HepG2 (cell line): ENCODE data around the gene MB21D2. TPM values are rescaled to one million over a fixed set of nuclear protein-coding genes. Genes with fewer than 3 reads are reported as not detected.

ENCODE experiments used
- ATAC-seq: fragments of 200-7000 bp; cut with Tn5 transposase; 3 replicates; pipeline ENCODE4 v1.9.1; 2020; ENCODE audit warnings: mild to moderate bottlenecking, moderate library complexity
- BruUV-seq: library from RNA; stranded (reverse); fragments of 400-500 nt; replicated peaks from 2 replicates; lab custom pipeline; 2021; lab: Mats Ljungman, UMichigan
- CTCF ChIA-PET: fragments of 300-600 bp; formaldehyde crosslinking; extraction: SDS; loops from one replicate; lab custom pipeline; 2021; ENCODE audit warnings: low total read pairs, inconsistent platforms, low intra/inter-chr PET ratio; lab: Yijun Ruan, JAX
- POLR2A ChIA-PET: fragments of 350-600 bp; sonication (Branson Sonifier 250); formaldehyde crosslinking; loops from one replicate; lab custom pipeline; 2020; ENCODE audit warnings: antibody characterized with exemption, inconsistent platforms; lab: Yijun Ruan, JAX
- DNase-seq: peaks from one replicate; pipeline ENCODE4 v3.0.0-alpha.2; 2015; ENCODE audit warnings: low spot score
- FAIRE-seq: peaks from 3 replicates; lab custom pipeline; 2011; peaks lifted over from hg19 to GRCh38; lab: Jason Lieb, UNC
- H2AFZ ChIP-seq: one replicate; pipeline ENCODE4 v1.6.1; 2011; ENCODE audit warnings: low read length, inconsistent platforms
- H3K27ac ChIP-seq: fragments of 300-600 bp; 3 replicates; pipeline ENCODE4 v1.8.0; 2011; ENCODE audit warnings: mixed run types, mild to moderate bottlenecking, mixed read lengths, low read length, inconsistent platforms; ENCODE audit not compliant: insufficient read depth; ENCODE audit errors: extremely low read length
- H3K27me3 ChIP-seq, 2 experiments: fragments of 200-600 bp in 1 of 2; 2 replicates in 1 of 2; 3 replicates in 1 of 2; pipeline versions ENCODE4 v1.6.0 to v1.8.0; 2011; ENCODE audit warnings: low read length in 2 of 2, mild to moderate bottlenecking in 2 of 2, moderate library complexity in 2 of 2, inconsistent platforms in 1 of 2; ENCODE audit not compliant: insufficient read depth in 2 of 2, control insufficient read depth in 1 of 2
- H3K36me3 ChIP-seq, 2 experiments: fragments of 200-600 bp in 1 of 2; replicated peaks in 1 of 2; 2 replicates in 1 of 2; 3 replicates in 1 of 2; pipeline versions ENCODE4 v1.5.1 to v1.8.0; 2011; ENCODE audit warnings: low read length in 2 of 2, inconsistent platforms in 1 of 2; ENCODE audit not compliant: insufficient read depth in 2 of 2, control insufficient read depth in 1 of 2
- H3K4me1 ChIP-seq: 2 replicates; pipeline ENCODE4 v1.5.1; 2012; ENCODE audit warnings: low read length, inconsistent platforms; ENCODE audit not compliant: insufficient read depth
- H3K4me2 ChIP-seq: 2 replicates; pipeline ENCODE4 v1.6.0; 2011; ENCODE audit warnings: low read depth, low read length, inconsistent platforms
- H3K4me3 ChIP-seq, 3 experiments: fragments of 200-600 bp in 1 of 3; sonication (generic), shearing (Covaris generic) in 1 of 3; replicated peaks in 1 of 3; 2 replicates each; pipeline ENCODE4 v1.5.1; 2011 to 2016; ENCODE audit warnings: low read length in 3 of 3, inconsistent platforms in 2 of 3, low read depth in 2 of 3, mild to moderate bottlenecking in 2 of 3, control low read depth in 1 of 3, mixed read lengths in 1 of 3; ENCODE audit not compliant: insufficient read depth in 1 of 3
- H3K79me2 ChIP-seq: one replicate; pipeline ENCODE4 v1.6.1; 2011; ENCODE audit warnings: low read length, inconsistent platforms; ENCODE audit not compliant: insufficient read depth
- H3K9ac ChIP-seq: 2 replicates; pipeline ENCODE4 v1.6.0; 2011; ENCODE audit warnings: mild to moderate bottlenecking, low read depth, low read length, inconsistent platforms; ENCODE audit not compliant: insufficient read depth
- H3K9me3 ChIP-seq: 2 replicates; pipeline ENCODE4 v1.5.1; 2012; ENCODE audit warnings: mild to moderate bottlenecking, low read length
- H4K20me1 ChIP-seq: 2 replicates; pipeline ENCODE4 v1.6.0; 2011; ENCODE audit warnings: inconsistent platforms, mild to moderate bottlenecking, low read length, moderate library complexity; ENCODE audit not compliant: insufficient read depth
- BCL6 ChIP-seq: IDR thresholded peaks from 2 replicates; pipeline ENCODE4 v1.6.1; 2016; ENCODE audit warnings: missing genetic modification reagents, missing compliant biosample characterization
- CREB1 ChIP-seq, 2 experiments: fragments of 450-650 bp in 1 of 2; IDR thresholded peaks; 2 replicates each; pipeline ENCODE4 v1.6.1; 2016 to 2017; ENCODE audit warnings: control low read depth in 1 of 2, mild to moderate bottlenecking in 1 of 2, missing compliant biosample characterization in 1 of 2, missing genetic modification characterization in 1 of 2
- GABPA ChIP-seq, 2 experiments: IDR thresholded peaks; 2 replicates each; pipeline ENCODE4 v1.6.1; 2011 to 2016; ENCODE audit warnings: low read depth in 2 of 2, low read length in 1 of 2, missing biosample characterization in 1 of 2, missing genetic modification characterization in 1 of 2
- MATR3 ChIP-seq: sonication (generic); formaldehyde crosslinking; IDR thresholded peaks from 2 replicates; pipeline ENCODE4 v1.4.0; 2020; ENCODE audit warnings: missing genetic modification reagents
- PAX8 ChIP-seq: sonication (generic); formaldehyde crosslinking; IDR thresholded peaks from 2 replicates; pipeline ENCODE4 v1.8.0; 2022; ENCODE audit warnings: mild to moderate bottlenecking, missing genetic modification reagents, borderline replicate concordance
- SATB2 ChIP-seq: sonication (generic); formaldehyde crosslinking; IDR thresholded peaks from 2 replicates; pipeline ENCODE4 v1.5.0; 2020; ENCODE audit warnings: missing genetic modification reagents
- SMC3 ChIP-seq: IDR thresholded peaks from 2 replicates; pipeline ENCODE4 v1.6.1; 2011; ENCODE audit warnings: low read length, improper control_type of control experiment
- STAG1 ChIP-seq: sonication (generic); formaldehyde crosslinking; IDR thresholded peaks from 2 replicates; pipeline ENCODE4 v1.4.0; 2020; ENCODE audit warnings: missing genetic modification reagents
- ZNF20 ChIP-seq: sonication (generic); formaldehyde crosslinking; IDR thresholded peaks from 2 replicates; pipeline ENCODE4 v1.4.0; 2020; ENCODE audit warnings: mild to moderate bottlenecking, moderate library complexity, missing genetic modification reagents
- ZNF550 ChIP-seq: sonication (generic); formaldehyde crosslinking; IDR thresholded peaks from 2 replicates; pipeline ENCODE4 v1.4.0; 2020; ENCODE audit warnings: mild to moderate bottlenecking, missing genetic modification reagents, borderline replicate concordance
- WGBS: methylation state at CpG from one replicate; pipeline ENCODE4 v1.1.6; 2017; ENCODE audit warnings: low lambda C conversion rate; 5-methylcytosine and 5-hydroxymethylcytosine counted together
- in situ Hi-C: cut with HindIII; loops from 2 replicates; pipeline ENCODE4 v1.10.0; 2017; ENCODE audit warnings: low pct_unique_long_range_greater_than_20kb; ENCODE audit not compliant: extremely low pct_ligation_motif_present
- intact Hi-C: fragments of 100-400 bp; cut with micrococcal nuclease; formaldehyde crosslinking; loops from one replicate; pipeline ENCODE4 v1.10.0; 2022; ENCODE audit not compliant: unreplicated experiment
- polyA plus RNA-seq, 8 experiments: library from polyadenylated mRNA; depleted of rRNA in 3 of 8; stranded (reverse) in 7 of 8; unstranded in 1 of 8; fragments of >200 nt; fragmentation: Illumina TruSeq in 4 of 8; extraction: Trizol in 4 of 8; gene quantifications; 2 replicates each; pipeline versions ENCODE4 v1.2.1 to v1.2.3, GENCODE V29; 2011 to 2016; ENCODE audit warnings: low read depth in 4 of 8, missing spikeins in 1 of 8, mixed read lengths in 1 of 8; ENCODE audit not compliant: insufficient read depth in 1 of 8
- total RNA-seq, 5 experiments: library from RNA; depleted of rRNA; stranded (reverse); fragments of >200 nt; fragmentation: Illumina TruSeq; extraction: Trizol; gene quantifications; 2 replicates each; pipeline ENCODE4 v1.2.3, GENCODE V29; 2016; ENCODE audit warnings: low read depth in 1 of 5
- TF ChIP-seq, protein P1 (sequence below): sonication (generic); formaldehyde crosslinking; IDR thresholded peaks from 2 replicates; pipeline ENCODE4 v1.8.0; 2022; ENCODE audit warnings: mild to moderate bottlenecking, missing genetic modification reagents; ENCODE audit not compliant: insufficient replicate concordance
- TF ChIP-seq, protein P2 (sequence below): sonication (generic); formaldehyde crosslinking; IDR thresholded peaks from 2 replicates; pipeline ENCODE4 v1.4.0; 2020; ENCODE audit warnings: missing genetic modification reagents
- TF ChIP-seq, protein P3 (sequence below), 2 experiments: fragments of 450-650 bp in 1 of 2; sonication (generic) in 1 of 2; formaldehyde crosslinking; IDR thresholded peaks; 2 replicates each; pipeline versions ENCODE4 v1.5.0 to v1.8.0; 2020 to 2022; ENCODE audit warnings: mild to moderate bottlenecking in 1 of 2, missing genetic modification reagents in 1 of 2

MB21D2 gene
- total and polyA plus RNA-seq, 2 of the 13 experiments (the other 11 are each of a cell fraction or from before 2014, with no cell fraction given): 0.90 to 1.6 TPM

DNA sequence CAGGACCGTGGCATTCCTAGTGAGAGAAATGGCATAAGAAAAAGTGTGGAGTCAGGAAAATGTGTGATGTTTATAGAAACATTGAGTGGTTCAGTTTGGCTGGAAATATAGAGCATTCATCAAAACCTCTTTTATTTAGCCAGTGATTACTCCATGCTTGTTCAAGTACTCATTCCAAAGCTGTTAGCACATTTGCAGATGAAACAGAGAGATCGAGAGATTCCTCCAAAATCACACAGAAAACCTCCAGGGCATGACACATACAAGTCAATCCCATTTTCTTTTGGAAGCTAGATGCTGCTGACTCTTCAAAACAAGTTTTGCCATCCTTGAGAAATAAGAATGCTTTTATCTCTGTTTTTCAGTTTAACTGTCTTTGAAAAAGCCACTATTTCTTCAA is 11.5 kb upstream of the MB21D2 start:
- Histone ChIP-seq H3K4me3 (no peak overlapping the region), H3K79me2 (no peaks in the 10 kb centered on the region), H3K4me1 (no peaks in the 10 kb centered on the region), H3K9me3 (no peaks in the 10 kb centered on the region), H3K27me3 (no peaks in the 10 kb centered on the region), H3K4me2 (no peak overlapping the region), H4K20me1 (no peaks in the 10 kb centered on the region), H3K36me3 (no peaks in the 10 kb centered on the region), H3K27ac (no peak overlapping the region), H3K9ac (no peak overlapping the region), H2AFZ (no peak overlapping the region)
- intact Hi-C loops (no loop called here), in situ Hi-C loops (no loop called here)
- FAIRE-seq: no peak
- no peak for TF ChIP-seq BCL6 (CRISPR knock-in tag)
- TF ChIP-seq, protein P1, sequence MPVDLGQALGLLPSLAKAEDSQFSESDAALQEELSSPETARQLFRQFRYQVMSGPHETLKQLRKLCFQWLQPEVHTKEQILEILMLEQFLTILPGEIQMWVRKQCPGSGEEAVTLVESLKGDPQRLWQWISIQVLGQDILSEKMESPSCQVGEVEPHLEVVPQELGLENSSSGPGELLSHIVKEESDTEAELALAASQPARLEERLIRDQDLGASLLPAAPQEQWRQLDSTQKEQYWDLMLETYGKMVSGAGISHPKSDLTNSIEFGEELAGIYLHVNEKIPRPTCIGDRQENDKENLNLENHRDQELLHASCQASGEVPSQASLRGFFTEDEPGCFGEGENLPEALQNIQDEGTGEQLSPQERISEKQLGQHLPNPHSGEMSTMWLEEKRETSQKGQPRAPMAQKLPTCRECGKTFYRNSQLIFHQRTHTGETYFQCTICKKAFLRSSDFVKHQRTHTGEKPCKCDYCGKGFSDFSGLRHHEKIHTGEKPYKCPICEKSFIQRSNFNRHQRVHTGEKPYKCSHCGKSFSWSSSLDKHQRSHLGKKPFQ (CRISPR knock-in tag): no peak
- TF ChIP-seq PAX8 (CRISPR knock-in tag): no peak
- TF ChIP-seq GABPA (IDR thresholded peaks at IDR 0.05; ENCODE audit: low read depth, low read length): no peak
- TF ChIP-seq GABPA (CRISPR knock-in tag; IDR thresholded peaks at IDR 0.05; ENCODE audit: low read depth): no peak
- TF ChIP-seq, protein P2, sequence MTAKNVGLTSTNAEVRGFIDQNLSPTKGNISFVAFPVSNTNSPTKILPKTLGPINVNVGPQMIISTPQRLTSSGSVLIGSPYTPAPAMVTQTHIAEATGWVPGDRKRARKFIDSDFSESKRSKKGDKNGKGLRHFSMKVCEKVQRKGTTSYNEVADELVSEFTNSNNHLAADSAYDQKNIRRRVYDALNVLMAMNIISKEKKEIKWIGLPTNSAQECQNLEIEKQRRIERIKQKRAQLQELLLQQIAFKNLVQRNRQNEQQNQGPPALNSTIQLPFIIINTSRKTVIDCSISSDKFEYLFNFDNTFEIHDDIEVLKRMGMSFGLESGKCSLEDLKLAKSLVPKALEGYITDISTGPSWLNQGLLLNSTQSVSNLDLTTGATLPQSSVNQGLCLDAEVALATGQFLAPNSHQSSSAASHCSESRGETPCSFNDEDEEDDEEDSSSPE (CRISPR knock-in tag): no peak
- TF ChIP-seq SATB2 (CRISPR knock-in tag): no peak
- no peak for TF ChIP-seq ZNF550 (CRISPR knock-in tag)
- TF ChIP-seq CREB1 (IDR thresholded peaks at IDR 0.05): no peak
- TF ChIP-seq CREB1 (CRISPR knock-in tag; IDR thresholded peaks at IDR 0.05): no peak
- no peak for TF ChIP-seq SMC3
- TF ChIP-seq, protein P3, sequence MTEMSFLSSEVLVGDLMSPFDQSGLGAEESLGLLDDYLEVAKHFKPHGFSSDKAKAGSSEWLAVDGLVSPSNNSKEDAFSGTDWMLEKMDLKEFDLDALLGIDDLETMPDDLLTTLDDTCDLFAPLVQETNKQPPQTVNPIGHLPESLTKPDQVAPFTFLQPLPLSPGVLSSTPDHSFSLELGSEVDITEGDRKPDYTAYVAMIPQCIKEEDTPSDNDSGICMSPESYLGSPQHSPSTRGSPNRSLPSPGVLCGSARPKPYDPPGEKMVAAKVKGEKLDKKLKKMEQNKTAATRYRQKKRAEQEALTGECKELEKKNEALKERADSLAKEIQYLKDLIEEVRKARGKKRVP (CRISPR knock-in tag; IDR thresholded peaks at IDR 0.05): no peak
- TF ChIP-seq STAG1 (CRISPR knock-in tag): no peak
- no peak for TF ChIP-seq ZNF20
- no peak for TF ChIP-seq MATR3 (CRISPR knock-in tag)
- no TSS peak for BruUV-seq
- no peak for ATAC-seq
- DNase-seq: no peak
- CTCF ChIA-PET: no interaction called here
- POLR2A ChIA-PET: no interaction called here
- WGBS: 0% methylated on average over 2 of the region's 2 CpGs
